WERI-Rb-1 (cell line): Measurements from ENCODE around the gene POLR2B.

Source experiments
- DNase-seq: peaks from one replicate; pipeline ENCODE4 v3.0.0-alpha.2; 2020
- H3K27ac ChIP-seq: fragments of 250-450 bp; sonication (Bioruptor Pico); 2 replicates; pipeline ENCODE4 v1.5.1; 2020; ENCODE audit warnings: mild to moderate bottlenecking, moderate library complexity
- H3K27me3 ChIP-seq: fragments of 250-450 bp; sonication (Bioruptor Pico); 2 replicates; pipeline ENCODE4 v1.5.1; 2021; ENCODE audit warnings: mild to moderate bottlenecking, low read depth, moderate library complexity; ENCODE audit not compliant: insufficient read depth, severe bottlenecking
- H3K36me3 ChIP-seq: fragments of 250-450 bp; sonication (Bioruptor Pico); 2 replicates; pipeline ENCODE4 v1.5.1; 2020; ENCODE audit warnings: mild to moderate bottlenecking, moderate library complexity
- H3K4me3 ChIP-seq: 2 replicates; pipeline ENCODE4 v1.5.1; 2011; ENCODE audit warnings: low read depth, mild to moderate bottlenecking, control low read depth, low read length
- H3K9me3 ChIP-seq: fragments of 250-450 bp; sonication (Bioruptor Pico); 2 replicates; pipeline ENCODE4 v1.5.1; 2021; ENCODE audit warnings: mild to moderate bottlenecking, moderate library complexity; ENCODE audit not compliant: severe bottlenecking
- CTCF ChIP-seq: IDR thresholded peaks from 2 replicates; pipeline ENCODE4 v1.5.1; 2011; ENCODE audit warnings: low read depth, mild to moderate bottlenecking, control low read depth, inconsistent platforms, low read length

Gene POLR2B

GRCh38 chr4:56940971-56941370, 37.7 kb upstream of the POLR2B start:
- no peak for TF ChIP-seq CTCF
- no peak for DNase-seq
- H3K27ac ChIP-seq = no peak overlapping the region
- H3K9me3 ChIP-seq = no peaks in the 10 kb centered on the region
- no peaks in the 10 kb centered on the region for H3K36me3 ChIP-seq
- no peaks in the 10 kb centered on the region for H3K27me3 ChIP-seq
- H3K4me3 ChIP-seq = no peak overlapping the region

GRCh38 chr4:56941403-56941802, 37.3 kb upstream of the POLR2B start:
- no peak for TF ChIP-seq CTCF
- Histone ChIP-seq H3K9me3 (no peaks in the 10 kb centered on the region), H3K4me3 (no peak overlapping the region), H3K36me3 (no peaks in the 10 kb centered on the region), H3K27me3 (no peaks in the 10 kb centered on the region), H3K27ac (no peak overlapping the region)
- no peak for DNase-seq

GRCh38 chr4:56953680-56954520, 24.8 kb upstream of the POLR2B start:
- Histone ChIP-seq H3K27me3 (no peaks in the 10 kb centered on the region), H3K27ac (no peak overlapping the region), H3K4me3 (no peak overlapping the region), H3K36me3 (no peaks in the 10 kb centered on the region), H3K9me3 (no peaks in the 10 kb centered on the region)
- DNase-seq = no peak
- TF ChIP-seq CTCF = no peak

GRCh38 chr4:56958111-56958517, 20.6 kb upstream of the POLR2B start:
- no peak for DNase-seq
- Histone ChIP-seq H3K27ac (no peak overlapping the region), H3K9me3 (no peaks in the 10 kb centered on the region), H3K36me3 (peaks cover 4% of the 10 kb centered on the region), H3K27me3 (no peaks in the 10 kb centered on the region), H3K4me3 (no peak overlapping the region)
- no peak for TF ChIP-seq CTCF

- no peak overlapping the region for H3K27ac ChIP-seq
- no peak for TF ChIP-seq CTCF
- H3K9me3 ChIP-seq = no peaks in the 10 kb centered on the region
- peaks cover 9% of the 10 kb centered on the region for H3K36me3 ChIP-seq
- H3K27me3 ChIP-seq = no peaks in the 10 kb centered on the region
- no peak for DNase-seq
- no peak overlapping the region for H3K4me3 ChIP-seq
Observed at GRCh38 chr4:56959100-56959499, 19.6 kb upstream of the POLR2B start.

- H3K4me3 ChIP-seq = no peak overlapping the region
- peaks cover 20% of the 10 kb centered on the region for H3K36me3 ChIP-seq
- DNase-seq = no peak
- no peaks in the 10 kb centered on the region for H3K9me3 ChIP-seq
- H3K27me3 ChIP-seq = no peaks in the 10 kb centered on the region
- no peak for TF ChIP-seq CTCF
- no peak overlapping the region for H3K27ac ChIP-seq
Observed at GRCh38 chr4:56961107-56961500, 17.6 kb upstream of the POLR2B start.
